Neural progenitor cell (in vitro differentiated cells): Measurements from ENCODE around the gene FBXO22. TPM values are rescaled to one million over a fixed set of nuclear protein-coding genes. Genes with fewer than 3 reads are reported as not detected.
"Not testable (repeated sequence)": the region's sequence is repeated elsewhere in the genome, so short reads cannot be mapped to it uniquely, and the experiment has no call there.

Experiments used
- DNase-seq: peaks from one replicate; pipeline ENCODE4 v3.0.0-alpha.2; 2016; ENCODE audit warnings: low spot score
- H2AFZ ChIP-seq: fragments of 200-600 bp; sonication (generic); replicated peaks from 2 replicates; pipeline ENCODE4 v1.6.1; 2016; ENCODE audit warnings: antibody characterized with exemption
- H3F3A ChIP-seq: fragments of 200-600 bp; sonication (generic); 2 replicates; pipeline ENCODE4 v1.6.1; 2016; ENCODE audit warnings: antibody characterized with exemption, low read depth
- H3K27ac ChIP-seq: fragments of 200-600 bp; sonication (generic); 2 replicates; pipeline ENCODE4 v1.5.1; 2016; ENCODE audit warnings: mild to moderate bottlenecking
- H3K27me3 ChIP-seq: fragments of 200-600 bp; sonication (generic); 2 replicates; pipeline ENCODE4 v1.6.1; 2016; ENCODE audit warnings: mild to moderate bottlenecking, moderate library complexity
- H3K36me3 ChIP-seq: fragments of 200-600 bp; sonication (generic); 2 replicates; pipeline ENCODE4 v1.5.1; 2016
- H3K4me1 ChIP-seq: fragments of 200-600 bp; sonication (generic); 2 replicates; pipeline ENCODE4 v1.6.1; 2016; ENCODE audit warnings: mixed run types
- H3K4me2 ChIP-seq: fragments of 200-600 bp; sonication (generic); 2 replicates; pipeline ENCODE4 v1.6.1; 2016
- H3K4me3 ChIP-seq: fragments of 200-600 bp; sonication (generic); 2 replicates; pipeline ENCODE4 v1.5.1; 2016
- H3K79me2 ChIP-seq: fragments of 200-600 bp; sonication (generic); 2 replicates; pipeline ENCODE4 v1.6.1; 2016; ENCODE audit warnings: low read depth
- H3K9ac ChIP-seq: fragments of 200-600 bp; sonication (generic); 2 replicates; pipeline ENCODE4 v1.6.1; 2016
- H3K9me3 ChIP-seq: fragments of 200-600 bp; sonication (generic); 2 replicates; pipeline ENCODE4 v1.5.1; 2016; ENCODE audit warnings: low read depth
- H4K20me1 ChIP-seq: fragments of 200-600 bp; sonication (generic); 2 replicates; pipeline ENCODE4 v1.6.1; 2016; ENCODE audit warnings: low read depth
- H3K27ac Mint-ChIP-seq: 3 replicates; pipeline ENCODE4 v1.8.0; 2021; ENCODE audit warnings: mixed read lengths
- H3K27me3 Mint-ChIP-seq: 2 replicates; pipeline ENCODE4 v1.8.0; 2022; ENCODE audit warnings: low read depth, mild to moderate bottlenecking, inconsistent platforms, moderate library complexity, mixed read lengths; ENCODE audit not compliant: insufficient read depth
- H3K36me3 Mint-ChIP-seq: 3 replicates; pipeline ENCODE4 v1.8.0; 2021; ENCODE audit warnings: mixed read lengths
- H3K4me1 Mint-ChIP-seq: 3 replicates; pipeline ENCODE4 v1.8.0; 2021; ENCODE audit warnings: mixed read lengths
- H3K4me3 Mint-ChIP-seq: 3 replicates; pipeline ENCODE4 v1.8.0; 2021; ENCODE audit warnings: mild to moderate bottlenecking, moderate library complexity, mixed read lengths
- H3K9me3 Mint-ChIP-seq: 3 replicates; pipeline ENCODE4 v1.8.0; 2020; ENCODE audit warnings: mixed read lengths
- EZH2 ChIP-seq: fragments of 200-600 bp; sonication (generic); IDR thresholded peaks from 2 replicates; pipeline ENCODE4 v1.6.1; 2017; ENCODE audit warnings: antibody characterized with exemption, mild to moderate bottlenecking, moderate library complexity
- EZH2phosphoT487 ChIP-seq: fragments of 200-600 bp; sonication (generic); IDR thresholded peaks from 2 replicates; pipeline ENCODE4 v1.6.1; 2017; ENCODE audit warnings: antibody characterized with exemption
- total RNA-seq: library from RNA; depleted of rRNA; stranded (reverse); fragments of >200 nt; gene quantifications from 2 replicates; pipeline ENCODE4 v1.2.3, GENCODE V29; 2015; ENCODE audit warnings: low replicate concordance
- TF ChIP-seq, protein P1 (sequence below): fragments of 200-600 bp; sonication (generic); IDR thresholded peaks from 2 replicates; pipeline ENCODE4 v1.5.1; 2017; ENCODE audit warnings: antibody characterized with exemption, mild to moderate bottlenecking

The FBXO22 gene
- total RNA-seq, 1 donor from 2014 or later, result 70.9 TPM

DNA sequence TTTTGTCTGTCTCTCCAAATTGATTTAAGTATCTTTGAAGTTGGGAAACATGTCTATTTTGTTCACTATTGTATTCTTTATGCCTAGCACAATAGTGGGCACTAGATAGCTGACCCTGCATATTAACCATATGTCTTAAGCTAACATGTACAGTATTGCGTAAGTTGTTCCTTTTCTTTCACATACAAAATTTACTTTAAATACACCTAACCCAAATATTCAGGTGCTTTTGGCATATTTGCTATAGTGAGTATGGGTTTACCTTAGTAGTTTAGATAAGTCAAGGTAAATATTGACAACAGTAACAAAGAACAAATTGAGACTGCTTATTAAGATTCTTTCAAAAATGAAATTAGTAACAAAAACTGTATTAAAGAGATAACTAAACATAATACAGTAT, 57.7 kb downstream of the FBXO22 start:
- Mint-ChIP-seq H3K36me3 (no peaks in the 10 kb centered on the region), H3K27me3 (no peaks in the 10 kb centered on the region), H3K4me3 (no peak overlapping the region), H3K4me1 (no peaks in the 10 kb centered on the region), H3K9me3 (no peaks in the 10 kb centered on the region), H3K27ac (no peak overlapping the region)
- Histone ChIP-seq H3K79me2 (no peaks in the 10 kb centered on the region), H4K20me1 (no peaks in the 10 kb centered on the region), H3K4me3 (no peak overlapping the region), H3K27ac (no peak overlapping the region), H3K4me1 (no peaks in the 10 kb centered on the region), H3K9me3 (no peaks in the 10 kb centered on the region), H3K4me2 (no peak overlapping the region), H3F3A (no peaks in the 10 kb centered on the region), H3K27me3 (no peaks in the 10 kb centered on the region), H3K9ac (no peak overlapping the region), H2AFZ (no peak overlapping the region), H3K36me3 (no peaks in the 10 kb centered on the region)
- TF ChIP-seq, protein P1, sequence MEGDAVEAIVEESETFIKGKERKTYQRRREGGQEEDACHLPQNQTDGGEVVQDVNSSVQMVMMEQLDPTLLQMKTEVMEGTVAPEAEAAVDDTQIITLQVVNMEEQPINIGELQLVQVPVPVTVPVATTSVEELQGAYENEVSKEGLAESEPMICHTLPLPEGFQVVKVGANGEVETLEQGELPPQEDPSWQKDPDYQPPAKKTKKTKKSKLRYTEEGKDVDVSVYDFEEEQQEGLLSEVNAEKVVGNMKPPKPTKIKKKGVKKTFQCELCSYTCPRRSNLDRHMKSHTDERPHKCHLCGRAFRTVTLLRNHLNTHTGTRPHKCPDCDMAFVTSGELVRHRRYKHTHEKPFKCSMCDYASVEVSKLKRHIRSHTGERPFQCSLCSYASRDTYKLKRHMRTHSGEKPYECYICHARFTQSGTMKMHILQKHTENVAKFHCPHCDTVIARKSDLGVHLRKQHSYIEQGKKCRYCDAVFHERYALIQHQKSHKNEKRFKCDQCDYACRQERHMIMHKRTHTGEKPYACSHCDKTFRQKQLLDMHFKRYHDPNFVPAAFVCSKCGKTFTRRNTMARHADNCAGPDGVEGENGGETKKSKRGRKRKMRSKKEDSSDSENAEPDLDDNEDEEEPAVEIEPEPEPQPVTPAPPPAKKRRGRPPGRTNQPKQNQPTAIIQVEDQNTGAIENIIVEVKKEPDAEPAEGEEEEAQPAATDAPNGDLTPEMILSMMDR, result no peak
- TF ChIP-seq EZH2phosphoT487 (no peak), EZH2 (no peak)
- DNase-seq, result no peak

DNA sequence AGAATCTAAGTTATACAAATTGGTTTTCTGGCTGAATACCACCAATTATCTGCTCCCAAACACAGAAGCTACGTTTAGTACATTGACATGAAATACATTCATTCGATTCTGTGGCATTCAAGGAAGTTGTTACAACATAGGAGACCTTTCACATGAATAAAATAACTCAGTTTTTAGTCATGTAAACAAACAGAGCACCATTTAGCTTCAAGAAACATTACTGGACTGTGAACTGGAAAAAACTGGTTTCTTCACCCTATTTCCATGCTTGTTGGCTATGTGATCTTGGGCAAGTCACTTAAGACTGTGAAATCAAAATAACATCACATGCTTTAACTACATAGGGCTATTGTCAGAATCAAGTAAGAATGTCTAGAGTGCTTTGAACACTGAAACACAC, 62.4 kb downstream of the FBXO22 start:
- H3F3A ChIP-seq, result no peaks in the 10 kb centered on the region
- Mint-ChIP-seq H3K9me3 (no peaks in the 10 kb centered on the region), H3K27ac (no peak overlapping the region), H3K4me1 (no peaks in the 10 kb centered on the region), H3K27me3 (no peaks in the 10 kb centered on the region), H3K36me3 (no peaks in the 10 kb centered on the region), H3K4me3 (no peak overlapping the region)
- no peaks in the 10 kb centered on the region for H4K20me1 ChIP-seq
- no peaks in the 10 kb centered on the region for H3K79me2 ChIP-seq
- no peak overlapping the region for H3K4me3 ChIP-seq
- peak overlapping the region; percentile 71 for H2AFZ ChIP-seq
- H3K27ac ChIP-seq, result no peak overlapping the region
- H3K4me2 ChIP-seq, result no peak overlapping the region
- no peak for DNase-seq
- no peaks in the 10 kb centered on the region for H3K27me3 ChIP-seq
- no peak overlapping the region for H3K9ac ChIP-seq
- no peaks in the 10 kb centered on the region for H3K36me3 ChIP-seq
- no peaks in the 10 kb centered on the region for H3K9me3 ChIP-seq
- H3K4me1 ChIP-seq, result no peaks in the 10 kb centered on the region
- TF ChIP-seq EZH2, result no peak
- no peak for TF ChIP-seq EZH2phosphoT487
- TF ChIP-seq, protein P1, result no peak

DNA sequence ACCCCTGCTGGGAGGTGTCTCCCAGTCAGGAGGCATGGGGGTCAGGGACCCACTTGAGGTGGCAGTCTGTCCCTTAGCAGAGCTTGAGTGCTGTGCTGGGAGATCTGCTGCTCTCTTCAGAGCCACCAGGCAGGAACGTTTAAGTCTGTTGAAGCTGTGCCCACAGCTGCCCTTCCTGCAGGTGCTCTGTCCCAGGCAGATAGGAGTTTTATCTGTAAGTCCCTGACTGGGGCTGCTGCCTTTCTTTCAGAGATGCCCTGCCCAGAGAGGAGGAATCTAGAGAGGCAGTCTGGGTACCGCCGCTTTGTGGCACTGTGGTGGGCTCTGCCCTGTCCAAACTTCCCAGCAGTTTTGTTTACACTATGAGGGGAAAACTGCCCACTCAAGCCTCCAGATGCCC, 73.1 kb downstream of the FBXO22 start:
- not testable (repeated sequence) for H3K9me3 ChIP-seq, H3K27me3 Mint-ChIP-seq, H3K27me3 ChIP-seq, H3K36me3 Mint-ChIP-seq, H3K9ac ChIP-seq, H3K36me3 ChIP-seq, H3K9me3 Mint-ChIP-seq, H3K4me3 Mint-ChIP-seq, H3F3A ChIP-seq, H3K79me2 ChIP-seq, H3K4me2 ChIP-seq, H3K4me1 ChIP-seq, H4K20me1 ChIP-seq, H3K4me1 Mint-ChIP-seq, H3K27ac ChIP-seq, H3K4me3 ChIP-seq, H3K27ac Mint-ChIP-seq, H2AFZ ChIP-seq, DNase-seq

DNA sequence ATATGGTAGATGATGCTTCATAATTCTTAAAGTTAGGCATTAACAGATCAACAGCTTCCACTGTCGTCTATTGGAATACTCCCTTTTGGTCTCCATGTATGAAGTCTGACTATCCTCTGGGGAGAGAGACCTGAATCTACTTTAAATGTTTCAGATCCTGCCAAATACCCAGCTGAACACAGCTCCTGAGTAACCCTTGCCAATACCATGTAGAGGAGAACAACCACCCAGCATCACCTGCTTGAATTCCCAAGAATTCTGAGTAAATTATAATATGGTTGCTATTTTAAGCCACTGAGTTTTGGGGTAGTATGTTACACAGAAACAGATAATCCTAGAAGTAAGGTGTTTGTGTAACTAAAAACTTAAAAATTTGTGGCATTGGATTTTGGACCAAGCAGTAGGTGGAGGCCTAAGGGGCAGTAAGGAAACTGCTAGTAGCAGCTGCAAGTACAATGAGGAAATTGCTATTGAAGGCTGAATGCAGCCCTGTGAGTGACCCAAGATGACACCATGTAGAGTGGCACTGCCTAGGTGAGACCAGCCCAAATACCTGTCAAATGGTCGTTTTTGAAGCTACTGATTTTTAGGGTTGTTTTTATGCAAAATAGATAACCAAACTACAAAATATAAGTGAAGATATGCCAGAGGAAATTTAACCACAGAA, 77.6 kb downstream of the FBXO22 start:
- H3K4me1 ChIP-seq, result no peaks in the 10 kb centered on the region
- no peak overlapping the region for H3K9ac ChIP-seq
- Mint-ChIP-seq H3K36me3 (no peaks in the 10 kb centered on the region), H3K9me3 (no peaks in the 10 kb centered on the region), H3K4me3 (no peak overlapping the region), H3K27me3 (no peaks in the 10 kb centered on the region), H3K27ac (no peak overlapping the region), H3K4me1 (no peaks in the 10 kb centered on the region)
- no peaks in the 10 kb centered on the region for H3K27me3 ChIP-seq
- H2AFZ ChIP-seq, result no peak overlapping the region
- H4K20me1 ChIP-seq, result no peaks in the 10 kb centered on the region
- no peak for DNase-seq
- no peak overlapping the region for H3K4me3 ChIP-seq
- no peak overlapping the region for H3K27ac ChIP-seq
- no peaks in the 10 kb centered on the region for H3K36me3 ChIP-seq
- TF ChIP-seq EZH2phosphoT487 (no peak), EZH2 (no peak)
- TF ChIP-seq, protein P1, result no peak
- H3F3A ChIP-seq, result no peaks in the 10 kb centered on the region
- H3K79me2 ChIP-seq, result no peaks in the 10 kb centered on the region
- H3K4me2 ChIP-seq, result no peak overlapping the region
- H3K9me3 ChIP-seq, result no peaks in the 10 kb centered on the region
